HG03139 (cell line): ENCODE measurements around the gene SYNE2.

Experiments used
- ATAC-seq: cut with Tn5 transposase; IDR thresholded peaks from one replicate; pipeline ENCODE4 v1.9.1; 2021; ENCODE audit not compliant: unreplicated experiment

SYNE2 gene

GRCh38 chr14:64212666-64213065 is 359.9 kb downstream of the SYNE2 start:
- ATAC-seq, result no peak

- ATAC-seq, result no peak
These were observed 360.3 kb downstream of the SYNE2 start for GRCh38 chr14:64213086-64213485.

GRCh38 chr14:64213853-64214570 is 361.2 kb downstream of the SYNE2 start:
- no peak for ATAC-seq

GRCh38 chr14:64215274-64215673 is 362.5 kb downstream of the SYNE2 start:
- no peak for ATAC-seq

- ATAC-seq, result no peak
These were observed 363.2 kb downstream of the SYNE2 start for GRCh38 chr14:64215978-64216377.

GRCh38 chr14:64217308-64217707 is 364.5 kb downstream of the SYNE2 start:
- ATAC-seq, result no peak

- ATAC-seq, result no peak
These were observed 365.0 kb downstream of the SYNE2 start for GRCh38 chr14:64217834-64218233.

GRCh38 chr14:64218344-64219240 is 365.8 kb downstream of the SYNE2 start:
- ATAC-seq, result peak; percentile 53

- no peak for ATAC-seq
These were observed 367.3 kb downstream of the SYNE2 start for GRCh38 chr14:64220056-64220455.

- no peak for ATAC-seq
These were observed 367.7 kb downstream of the SYNE2 start for GRCh38 chr14:64220466-64220865.

GRCh38 chr14:64221391-64222003 is 368.7 kb downstream of the SYNE2 start:
- ATAC-seq, result no peak

GRCh38 chr14:64225151-64225757 is 372.4 kb downstream of the SYNE2 start:
- no peak for ATAC-seq

- ATAC-seq, result no peak
These were observed 375.1 kb downstream of the SYNE2 start for GRCh38 chr14:64227856-64228255.

- no peak for ATAC-seq
These were observed 376.7 kb downstream of the SYNE2 start for GRCh38 chr14:64229489-64229888.

GRCh38 chr14:64232095-64232838 is 379.5 kb downstream of the SYNE2 start:
- ATAC-seq, result no peak

GRCh38 chr14:64232944-64233343 is 380.1 kb downstream of the SYNE2 start:
- no peak for ATAC-seq

- no peak for ATAC-seq
These were observed 380.9 kb downstream of the SYNE2 start for GRCh38 chr14:64233531-64234190.

GRCh38 chr14:64234877-64235651 is 382.3 kb downstream of the SYNE2 start:
- no peak for ATAC-seq
